NK-92 treated with Interleukin-12 subunit alpha and Interleukin-12 subunit beta, amount 100 ng/mL, for 24 hours (cell line): ENCODE results near the gene C1QTNF8.

Experiments used
- DNase-seq: peaks from one replicate; lab custom pipeline; 2025; lab: John Stamatoyannopoulos, UW

The C1QTNF8 gene

GRCh38 chr16:1108299-1109252 lies 12.5 kb upstream of the C1QTNF8 start:
- no peak for DNase-seq

GRCh38 chr16:1107731-1108130 lies 11.7 kb upstream of the C1QTNF8 start:
- no peak for DNase-seq

- no peak for DNase-seq
Observed at GRCh38 chr16:1107141-1107540, 11.1 kb upstream of the C1QTNF8 start.

- DNase-seq = no peak
Observed at GRCh38 chr16:1106659-1107058, 10.6 kb upstream of the C1QTNF8 start.

GRCh38 chr16:1105888-1106620 lies 10.0 kb upstream of the C1QTNF8 start:
- no peak for DNase-seq

GRCh38 chr16:1103636-1103980 lies 7.6 kb upstream of the C1QTNF8 start:
- no peak for DNase-seq

- DNase-seq = no peak
Observed at GRCh38 chr16:1102921-1103635, 7.0 kb upstream of the C1QTNF8 start.

GRCh38 chr16:1102333-1102700 lies 6.3 kb upstream of the C1QTNF8 start:
- no peak for DNase-seq

GRCh38 chr16:1101573-1102332 lies 5.7 kb upstream of the C1QTNF8 start:
- no peak for DNase-seq

- no peak for DNase-seq
Observed at GRCh38 chr16:1101133-1101532, 5.1 kb upstream of the C1QTNF8 start.

- no peak for DNase-seq
Observed at GRCh38 chr16:1100084-1100800, 4.2 kb upstream of the C1QTNF8 start.

- no peak for DNase-seq
Observed at GRCh38 chr16:1099189-1100083, 3.4 kb upstream of the C1QTNF8 start.

GRCh38 chr16:1098266-1098991 lies 2.4 kb upstream of the C1QTNF8 start:
- no peak for DNase-seq

- no peak for DNase-seq
Observed at GRCh38 chr16:1097800-1098199, 1.8 kb upstream of the C1QTNF8 start.

- DNase-seq = no peak
Observed at GRCh38 chr16:1097156-1097555, 1.1 kb upstream of the C1QTNF8 start.

GRCh38 chr16:1095450-1096168 lies 435 bp downstream of the C1QTNF8 start:
- no peak for DNase-seq

- DNase-seq = no peak
Observed at GRCh38 chr16:1094601-1095449, 1.2 kb downstream of the C1QTNF8 start.

GRCh38 chr16:1094124-1094479 lies 1.9 kb downstream of the C1QTNF8 start:
- no peak for DNase-seq
